CD4-positive, alpha-beta T cell treated with Interleukin-2 at 100 ng/mL for 4 hours (primary cell): Measurements from ENCODE around the gene PAK5.

ENCODE experiments used
- DNase-seq: peaks from one replicate; pipeline ENCODE4 v3.0.0-alpha.2; 2020; ENCODE audit warnings: low spot score

Gene PAK5

DNA sequence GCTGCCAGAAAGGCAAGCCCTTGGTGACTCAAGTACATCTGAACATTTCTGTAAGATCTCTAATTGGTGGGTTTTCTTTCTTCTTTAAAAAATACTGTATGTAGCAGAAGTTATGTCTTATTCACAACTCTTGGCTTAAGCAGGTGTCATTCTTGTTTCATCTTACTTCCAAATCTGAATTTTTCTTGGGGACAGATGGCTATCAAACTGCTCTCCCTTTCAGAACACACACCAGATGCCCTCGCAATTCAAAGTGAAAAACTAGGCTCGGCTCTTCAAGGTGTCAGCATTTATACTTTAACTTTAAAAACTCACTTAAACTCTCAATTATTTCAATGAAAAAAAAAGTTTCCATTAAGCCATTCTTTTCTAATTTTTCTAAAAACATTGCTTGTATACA is 49.7 kb downstream of the PAK5 start:
- DNase-seq: no peak

DNA sequence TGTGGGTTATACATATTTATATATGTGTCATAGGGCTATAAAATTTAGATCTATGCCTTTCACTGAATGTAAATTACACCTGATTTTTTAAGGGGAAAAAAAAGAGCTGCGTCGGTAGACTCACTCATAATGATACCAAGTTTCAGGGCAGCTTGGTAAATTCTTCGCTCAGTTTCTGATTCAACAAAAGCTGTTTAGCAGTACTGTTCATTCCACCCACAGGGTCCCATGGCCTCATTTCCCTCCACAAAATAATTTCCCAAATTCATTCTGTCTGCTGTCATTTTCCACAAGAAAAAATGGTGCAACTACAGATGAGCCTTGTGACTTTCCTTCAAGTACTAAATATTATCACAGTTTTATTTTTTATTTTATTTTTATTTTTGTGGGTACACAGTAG is 63.7 kb downstream of the PAK5 start:
- no peak for DNase-seq

DNA sequence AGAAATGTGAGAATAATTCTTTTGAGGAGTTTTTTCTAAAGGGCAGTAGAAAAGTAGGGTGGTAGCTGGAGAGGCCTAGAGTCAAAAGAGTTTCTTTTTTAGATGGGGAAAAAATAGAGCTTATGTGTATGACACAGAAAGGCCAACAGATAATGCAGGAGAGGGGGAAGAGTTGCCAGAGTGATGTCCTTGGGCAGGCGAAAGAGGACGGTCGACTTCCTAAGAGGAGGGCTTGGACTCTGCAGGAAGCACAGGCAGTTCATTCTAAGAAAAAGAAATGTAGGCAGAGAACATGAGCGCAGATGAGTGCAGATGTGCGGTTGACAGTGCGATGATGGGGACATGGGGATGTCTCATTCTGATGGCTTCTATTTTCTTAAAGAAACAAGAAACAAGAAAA is 68.9 kb downstream of the PAK5 start:
- DNase-seq: no peak

- no peak for DNase-seq
Observed at GRCh38 chr20:9761476-9761875, 77.4 kb downstream of the PAK5 start.

DNA sequence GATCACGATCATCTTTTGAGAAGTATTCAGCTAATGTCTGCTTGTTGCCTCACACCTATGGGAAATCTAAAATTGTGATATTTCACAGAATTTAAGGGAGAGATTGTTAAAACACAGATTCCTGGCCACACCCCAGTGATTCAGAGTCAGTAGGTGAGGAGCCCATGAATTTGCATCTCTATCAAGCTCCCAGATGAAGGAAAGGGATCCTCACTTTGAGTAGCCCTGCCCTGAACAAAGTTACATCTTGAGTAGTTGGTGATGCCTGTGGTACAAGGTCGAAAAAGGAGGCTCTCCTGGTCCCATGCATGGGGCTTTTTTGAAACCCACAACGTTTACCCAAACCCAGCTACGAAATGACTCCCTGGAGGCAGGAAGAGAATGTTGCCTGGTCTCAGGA is 79.5 kb downstream of the PAK5 start:
- DNase-seq: no peak

DNA sequence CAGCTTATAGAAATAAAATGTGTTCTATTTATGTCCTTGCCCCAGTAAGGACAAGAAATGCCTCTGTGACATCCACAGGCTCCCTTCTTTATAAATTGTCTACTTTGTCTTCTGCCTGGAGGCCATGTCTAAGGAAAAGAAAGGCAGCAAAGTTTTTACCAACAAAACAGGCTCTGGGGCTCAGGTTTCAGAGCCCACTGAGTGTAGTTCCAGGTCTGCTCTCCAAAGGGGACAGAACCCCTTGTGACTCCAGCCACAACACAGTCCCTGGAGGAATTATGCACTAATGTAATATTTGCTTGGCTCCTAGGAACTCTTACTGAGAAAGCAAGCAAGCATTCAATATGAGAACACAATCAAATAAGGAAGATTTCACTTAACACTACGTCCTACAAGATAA is 80.1 kb downstream of the PAK5 start:
- no peak for DNase-seq

- no peak for DNase-seq
Observed at GRCh38 chr20:9756660-9757059, 82.2 kb downstream of the PAK5 start.

- DNase-seq: no peak
Observed at GRCh38 chr20:9755301-9755700, 83.6 kb downstream of the PAK5 start.

- no peak for DNase-seq
Observed at GRCh38 chr20:9744551-9744950, 94.3 kb downstream of the PAK5 start.

- no peak for DNase-seq
Observed at GRCh38 chr20:9743871-9744270, 95.0 kb downstream of the PAK5 start.

DNA sequence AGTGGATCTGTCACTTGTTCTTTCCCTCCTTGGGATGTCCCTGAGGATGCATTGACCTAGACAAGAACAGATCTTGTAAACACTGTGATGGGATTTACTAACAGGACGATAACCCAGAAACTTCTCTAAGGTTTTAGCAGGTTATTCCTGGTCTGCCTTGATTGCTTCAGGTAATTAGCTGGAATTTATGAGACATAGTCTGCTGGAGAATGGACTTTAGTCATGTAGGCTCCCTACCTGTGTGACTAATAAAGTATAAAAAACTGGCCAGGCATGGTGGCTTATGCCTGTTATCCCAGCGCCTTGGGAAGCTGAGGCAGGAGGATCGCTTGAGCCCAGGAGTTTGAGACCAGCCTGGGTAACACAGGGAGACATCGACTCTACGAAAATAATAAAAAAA is 96.1 kb downstream of the PAK5 start:
- DNase-seq: no peak

GRCh38 chr20:9741996-9742395 is 96.9 kb downstream of the PAK5 start:
- DNase-seq: no peak

DNA sequence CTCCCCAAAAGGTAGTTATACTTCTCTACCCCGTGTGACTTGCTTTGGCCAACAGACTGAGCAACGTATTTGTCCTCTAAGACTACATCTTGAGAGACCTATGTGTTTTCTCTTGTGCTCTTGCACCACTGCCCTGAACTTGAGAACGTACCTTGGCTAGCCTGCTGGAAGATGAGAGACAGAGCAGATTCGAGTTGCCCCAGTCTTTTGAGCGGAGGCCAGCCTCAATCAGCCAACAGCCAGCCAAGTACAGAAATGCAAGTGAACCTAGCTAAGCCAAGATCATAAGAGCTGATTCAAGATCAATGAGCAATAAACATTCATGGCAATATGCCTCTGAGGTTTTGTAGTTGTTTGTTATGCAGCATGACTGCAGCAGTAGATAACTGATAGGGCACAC is 98.4 kb downstream of the PAK5 start:
- no peak for DNase-seq

DNA sequence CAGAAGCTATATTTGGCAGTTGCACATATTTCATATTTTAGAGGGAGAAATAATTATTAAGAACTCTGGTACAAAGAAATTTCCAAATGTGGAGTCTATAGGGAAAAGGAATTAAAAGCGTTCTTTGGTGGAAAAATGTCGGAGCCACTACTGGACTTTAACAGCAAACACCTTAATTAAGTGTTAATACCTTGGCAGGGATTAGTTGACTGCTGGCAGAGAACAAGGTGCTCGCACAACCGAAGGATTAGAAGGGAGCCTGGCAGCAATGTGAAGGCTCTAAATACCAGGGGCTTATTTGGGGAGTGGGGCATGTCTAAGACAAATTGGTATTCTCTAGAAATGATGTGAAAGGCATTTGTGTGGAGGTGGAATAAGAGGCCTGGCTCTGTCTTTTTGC is 98.9 kb downstream of the PAK5 start:
- no peak for DNase-seq

DNA sequence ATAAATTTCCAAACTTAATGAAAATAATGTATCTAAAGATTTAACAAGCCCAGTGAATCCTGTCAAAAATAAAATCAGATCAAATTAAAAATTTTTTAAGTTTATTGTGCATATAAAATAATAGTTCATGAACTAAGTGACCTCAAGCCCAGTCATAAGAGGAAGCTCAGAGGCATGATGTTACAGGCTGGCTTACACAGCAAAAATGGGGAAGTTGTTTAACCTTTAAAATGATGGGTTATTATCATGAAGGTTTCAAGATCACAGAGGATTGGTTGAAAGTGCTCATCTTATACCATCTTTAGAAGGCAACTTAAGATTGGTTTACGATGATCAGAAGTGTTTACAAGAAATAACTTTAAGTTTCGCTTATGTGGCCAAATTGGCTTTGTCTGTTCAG is 102.5 kb downstream of the PAK5 start:
- DNase-seq: no peak

DNA sequence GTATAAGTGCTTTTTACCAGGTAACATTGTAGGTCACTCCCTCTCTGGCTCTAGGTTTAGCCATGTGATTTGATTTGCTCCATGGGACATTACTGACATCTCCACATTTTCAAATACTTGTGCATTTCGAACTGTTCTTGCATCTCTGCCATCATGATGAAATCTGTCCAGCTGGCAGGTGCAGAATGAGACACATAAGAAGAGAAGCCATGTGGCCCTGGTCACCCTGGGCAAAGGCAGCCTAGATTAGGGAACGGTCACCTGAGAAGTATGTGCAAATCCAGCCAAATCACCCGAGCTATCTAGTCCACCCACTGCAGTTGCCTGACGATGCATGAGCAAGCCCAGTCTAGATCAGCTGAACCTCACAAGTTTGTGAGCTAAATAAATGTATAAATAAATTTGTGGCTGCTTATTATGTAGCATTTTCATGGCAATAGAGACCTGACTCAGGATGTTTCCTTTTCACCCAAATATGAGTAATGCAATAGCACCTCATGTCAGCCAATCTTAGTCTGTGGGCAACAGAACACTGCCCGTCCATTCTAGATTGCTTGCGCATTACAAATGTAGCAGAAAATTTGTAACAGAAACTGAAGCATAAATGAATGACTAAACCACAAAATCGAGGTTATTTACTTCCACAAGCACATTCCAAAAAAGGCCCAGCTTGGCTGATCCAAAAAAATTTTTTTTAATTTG is 115.2 kb downstream of the PAK5 start:
- no peak for DNase-seq

DNA sequence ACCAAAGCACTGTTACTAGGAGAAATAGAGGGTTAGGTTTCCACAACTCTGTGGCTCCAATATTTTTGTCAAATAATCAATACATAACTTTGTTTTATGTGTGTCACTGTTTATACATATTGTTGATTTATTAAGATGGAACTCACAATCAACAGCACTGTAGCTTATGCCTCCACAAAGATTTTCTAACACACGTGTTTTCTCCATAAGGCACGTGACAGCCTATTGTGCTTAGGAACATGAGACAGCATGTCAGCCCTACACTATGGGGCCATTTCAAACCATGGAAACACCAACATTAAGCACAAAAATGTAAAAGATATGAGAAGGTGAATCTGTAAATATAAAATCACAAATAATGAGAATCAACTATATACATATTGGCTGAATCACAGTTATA is 127.0 kb downstream of the PAK5 start:
- no peak for DNase-seq

DNA sequence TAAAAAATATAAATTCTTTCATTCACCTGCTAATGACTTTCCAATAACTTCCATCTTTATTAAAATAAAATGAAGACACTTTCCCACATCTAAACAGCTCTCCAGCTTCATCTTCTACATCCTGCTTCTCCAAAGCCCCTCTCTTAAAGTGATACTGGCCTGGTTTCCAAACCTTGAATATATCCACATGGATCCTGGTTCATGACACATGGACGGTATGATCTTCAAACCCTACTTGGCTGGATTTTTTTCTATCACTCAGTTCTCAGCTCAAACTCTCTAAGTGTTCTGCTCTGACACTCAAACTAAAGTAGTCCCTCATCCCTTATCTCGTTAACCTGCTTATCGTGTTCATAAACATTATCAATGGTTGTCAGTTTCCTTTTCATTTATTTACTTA is 128.2 kb downstream of the PAK5 start:
- no peak for DNase-seq

DNA sequence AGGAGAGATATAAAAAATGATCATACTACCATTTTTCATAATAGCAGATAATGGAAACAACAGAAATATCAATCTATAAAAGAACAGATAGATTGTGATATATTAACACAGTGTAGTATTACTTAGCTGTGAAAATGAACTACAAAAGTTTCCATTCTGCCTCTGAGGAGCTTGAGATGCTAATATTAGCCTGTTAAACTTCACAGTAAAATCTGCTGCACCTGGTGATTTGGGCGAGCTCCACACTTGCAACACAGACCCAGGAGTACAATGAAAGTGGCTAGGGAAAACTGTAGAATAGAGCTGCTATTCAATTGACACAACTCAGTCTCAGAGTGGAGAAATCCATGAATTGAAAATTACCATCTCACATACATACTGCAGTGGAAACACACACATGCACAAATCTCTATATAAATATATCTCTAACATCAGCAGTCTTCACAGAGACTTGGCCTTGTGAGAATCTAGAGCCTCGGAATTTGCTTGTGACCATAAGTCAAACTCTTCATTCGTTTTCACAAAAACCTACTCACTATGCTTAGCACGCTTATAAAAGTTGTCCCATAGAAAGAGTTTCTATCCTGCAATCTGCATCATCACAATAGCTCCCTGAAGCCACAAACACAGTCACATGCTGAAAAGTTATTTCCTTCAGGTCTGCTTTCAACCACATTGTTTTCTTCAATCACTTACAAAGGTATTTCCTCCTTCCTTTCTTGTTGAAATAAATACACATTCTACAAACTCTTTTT is 133.0 kb downstream of the PAK5 start:
- no peak for DNase-seq

DNA sequence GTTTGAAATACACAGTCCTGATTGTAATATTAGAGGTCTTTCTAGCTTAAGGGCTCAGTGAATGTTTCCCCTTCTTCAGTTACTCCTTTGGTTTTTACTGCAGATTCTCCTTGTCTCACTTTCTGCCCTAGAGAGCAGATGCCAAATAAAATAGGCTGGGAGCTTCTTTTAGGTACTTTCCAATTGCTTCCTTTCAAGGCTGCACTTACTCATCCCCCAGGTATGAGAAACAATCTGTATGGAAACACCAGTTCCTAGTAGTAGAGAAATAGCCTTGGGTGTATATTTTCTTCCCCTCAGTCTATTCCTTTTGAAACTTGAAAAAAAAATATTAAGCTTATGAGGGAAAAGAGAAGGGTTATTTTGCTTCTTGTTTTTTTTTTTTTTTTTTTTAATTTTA is 139.7 kb downstream of the PAK5 start:
- DNase-seq: no peak

- DNase-seq: no peak
Observed at GRCh38 chr20:9689041-9689440, 149.8 kb downstream of the PAK5 start.

- DNase-seq: no peak
Observed at GRCh38 chr20:9686866-9687265, 152.0 kb downstream of the PAK5 start.

GRCh38 chr20:9686455-9686854 is 152.4 kb downstream of the PAK5 start:
- no peak for DNase-seq

- no peak for DNase-seq
Observed at GRCh38 chr20:9686001-9686400, 152.9 kb downstream of the PAK5 start.
